ENCODE results near the gene SST. TPM values are rescaled to one million over a fixed set of nuclear protein-coding genes. Genes with fewer than 3 reads are reported as not detected.

Gene SST
- total RNA-seq, 2 donors from 2014 or later: 482 to 738 TPM

- no peaks in the 10 kb centered on the region for H3K36me3 ChIP-seq (replicated peaks in 1 of 2; ENCODE audit: insufficient read depth in 1 of 2, low read depth in 2 of 2)
- no peaks in the 10 kb centered on the region for H3K27me3 ChIP-seq
Measured at GRCh38 chr3:187630404-187630803, 39.8 kb downstream of the SST start.

GRCh38 chr3:187629711-187630110 is 40.5 kb downstream of the SST start:
- no peaks in the 10 kb centered on the region for H3K9me3 ChIP-seq
- WGBS, 2 donors: 75 to 79% methylated on average over 4 of the region's 4 CpGs
- ATAC-seq: no peak

More at GRCh38 chr3:187630404-187630803, 39.8 kb downstream of the SST start:
- no peaks in the 10 kb centered on the region for H3K4me1 ChIP-seq
- no peak for ATAC-seq
- no peak overlapping the region for H3K27ac ChIP-seq
- WGBS, 2 donors: 71 to 77% methylated on average over 3 of the region's 3 CpGs
- H3K4me3 ChIP-seq: no peak overlapping the region
- TF ChIP-seq CTCF (IDR thresholded peaks at IDR 0.05) (no peak), POLR2A (IDR thresholded peaks at IDR 0.05) (no peak)
- no peaks in the 10 kb centered on the region for H3K9me3 ChIP-seq
- DNase-seq: no peak
- intact Hi-C loops (cut with DNase I): no loop called here

GRCh38 chr3:187628169-187628568 is 42.0 kb downstream of the SST start:
- Histone ChIP-seq H3K4me1 (no peaks in the 10 kb centered on the region), H3K27ac (no peak overlapping the region), H3K27me3 (no peaks in the 10 kb centered on the region), H3K4me3 (no peak overlapping the region), H3K36me3 (replicated peaks in 1 of 2; ENCODE audit: insufficient read depth in 1 of 2, low read depth in 2 of 2) (no peaks in the 10 kb centered on the region), H3K9me3 (no peaks in the 10 kb centered on the region)
- DNase-seq: no peak
- intact Hi-C loops (cut with DNase I): no loop called here
- WGBS, 2 donors: 59 to 62% methylated on average over 3 of the region's 3 CpGs
- TF ChIP-seq CTCF (IDR thresholded peaks at IDR 0.05): no peak
- TF ChIP-seq POLR2A (IDR thresholded peaks at IDR 0.05): no peak
- ATAC-seq: no peak

More at GRCh38 chr3:187629711-187630110, 40.5 kb downstream of the SST start:
- DNase-seq: no peak
- no peak overlapping the region for H3K4me3 ChIP-seq
- no peaks in the 10 kb centered on the region for H3K27me3 ChIP-seq
- TF ChIP-seq POLR2A (IDR thresholded peaks at IDR 0.05): no peak
- no peak for TF ChIP-seq CTCF (IDR thresholded peaks at IDR 0.05)
- intact Hi-C loops (cut with DNase I): no loop called here
- no peaks in the 10 kb centered on the region for H3K4me1 ChIP-seq
- no peaks in the 10 kb centered on the region for H3K36me3 ChIP-seq (replicated peaks in 1 of 2; ENCODE audit: insufficient read depth in 1 of 2, low read depth in 2 of 2)
- H3K27ac ChIP-seq: no peak overlapping the region

GRCh38 chr3:187626581-187626980 is 43.6 kb downstream of the SST start:
- ATAC-seq: no peak
- Histone ChIP-seq H3K9me3 (no peaks in the 10 kb centered on the region), H3K36me3 (replicated peaks in 1 of 2; ENCODE audit: insufficient read depth in 1 of 2, low read depth in 2 of 2) (no peaks in the 10 kb centered on the region), H3K27ac (no peak overlapping the region), H3K4me3 (no peak overlapping the region), H3K4me1 (no peaks in the 10 kb centered on the region), H3K27me3 (no peaks in the 10 kb centered on the region)
- TF ChIP-seq POLR2A (IDR thresholded peaks at IDR 0.05) (no peak), CTCF (IDR thresholded peaks at IDR 0.05) (no peak)
- no peak for DNase-seq
- 63 to 83% methylated on average over 2 of the region's 2 CpGs for WGBS, 2 donors
- intact Hi-C loops (cut with DNase I): no loop called here

- ATAC-seq: no peak
- Histone ChIP-seq H3K4me3 (no peak overlapping the region), H3K4me1 (no peaks in the 10 kb centered on the region), H3K9me3 (no peaks in the 10 kb centered on the region), H3K36me3 (replicated peaks in 1 of 2; ENCODE audit: insufficient read depth in 1 of 2, low read depth in 2 of 2) (no peaks in the 10 kb centered on the region), H3K27ac (no peak overlapping the region), H3K27me3 (no peaks in the 10 kb centered on the region)
- WGBS, 2 donors: 59 to 64% methylated on average over 4 of the region's 4 CpGs
- DNase-seq: no peak
- intact Hi-C loops (cut with DNase I): no loop called here
- no peak for TF ChIP-seq CTCF (IDR thresholded peaks at IDR 0.05)
- no peak for TF ChIP-seq POLR2A (IDR thresholded peaks at IDR 0.05)
Measured at GRCh38 chr3:187624588-187624987, 45.6 kb downstream of the SST start.
